Liver (tissue), 3 donors: ENCODE data around the gene RBM15.

ENCODE experiments used
- GABPA ChIP-seq, 2 donors: IDR thresholded peaks in 1 of 2; conservative IDR thresholded peaks in 1 of 2; 2 replicates each; pipeline ENCODE4 v1.6.1; 2016; ENCODE audit warnings: antibody characterized with exemption in 2 of 2, mild to moderate bottlenecking in 1 of 2, moderate library complexity in 1 of 2
- HNF4G ChIP-seq: IDR thresholded peaks from 2 replicates; pipeline ENCODE4 v1.6.1; 2016; ENCODE audit warnings: antibody characterized with exemption
- JUND ChIP-seq, 2 donors: IDR thresholded peaks; 2 replicates each; pipeline ENCODE4 v1.6.1; 2016; ENCODE audit warnings: antibody characterized with exemption in 2 of 2
- RAD21 ChIP-seq, 2 donors: IDR thresholded peaks; 2 replicates each; pipeline ENCODE4 v1.6.1; 2016; ENCODE audit warnings: antibody characterized with exemption in 2 of 2, mild to moderate bottlenecking in 2 of 2
- RXRA ChIP-seq, 2 donors: IDR thresholded peaks; 2 replicates each; pipeline ENCODE4 v1.6.1; 2017 to 2018; ENCODE audit warnings: antibody characterized with exemption in 2 of 2, mild to moderate bottlenecking in 1 of 2
- SP1 ChIP-seq: IDR thresholded peaks from 2 replicates; pipeline ENCODE4 v1.6.1; 2018; ENCODE audit warnings: antibody characterized with exemption, mild to moderate bottlenecking
- TAF1 ChIP-seq: conservative IDR thresholded peaks from 2 replicates; pipeline ENCODE4 v1.6.1; 2016; ENCODE audit warnings: antibody characterized with exemption, mild to moderate bottlenecking
- YY1 ChIP-seq: IDR thresholded peaks from 2 replicates; pipeline ENCODE4 v1.6.1; 2016; ENCODE audit warnings: antibody characterized with exemption, mild to moderate bottlenecking
- TF ChIP-seq, protein P1 (sequence below): fragments of 150-350 bp; IDR thresholded peaks from 2 replicates; pipeline ENCODE4 v1.5.1; 2017; ENCODE audit warnings: improper control_type of control experiment, low read depth, low read length; ENCODE audit not compliant: missing input control
- TF ChIP-seq, protein P2 (sequence below): IDR thresholded peaks from 2 replicates; pipeline ENCODE4 v1.6.1; 2016; ENCODE audit warnings: antibody characterized with exemption, mild to moderate bottlenecking
- TF ChIP-seq, protein P3 (sequence below): IDR thresholded peaks from 2 replicates; pipeline ENCODE4 v1.6.1; 2016; ENCODE audit warnings: antibody characterized with exemption
- donor health status: healthy.
- donor health status: healthy.

DNA sequence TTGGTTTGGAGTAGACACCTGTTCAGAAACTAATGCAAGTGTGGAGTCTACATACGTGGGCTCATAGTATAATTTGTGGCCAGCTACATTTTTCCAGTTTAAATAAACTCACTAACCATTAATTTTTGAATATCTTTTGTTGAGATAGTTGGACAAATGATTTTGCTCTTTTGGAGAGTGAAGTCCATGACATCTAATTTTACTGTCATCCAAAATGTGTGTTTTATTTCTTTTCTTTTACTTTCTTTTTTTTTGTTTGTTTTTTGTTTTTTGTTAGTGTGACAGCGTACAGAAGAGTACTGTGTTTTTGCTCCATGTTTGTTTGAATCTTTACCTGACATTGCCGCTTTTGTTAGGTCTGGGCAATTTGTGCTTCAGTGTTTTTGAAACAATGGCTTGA is 5.0 kb downstream of the RBM15 start:
- TF ChIP-seq TAF1, result no peak
- no peak for TF ChIP-seq JUND (IDR thresholded peaks at IDR 0.05)
- no peak for TF ChIP-seq RAD21 (IDR thresholded peaks at IDR 0.05)
- no peak for TF ChIP-seq SP1
- TF ChIP-seq, protein P1, sequence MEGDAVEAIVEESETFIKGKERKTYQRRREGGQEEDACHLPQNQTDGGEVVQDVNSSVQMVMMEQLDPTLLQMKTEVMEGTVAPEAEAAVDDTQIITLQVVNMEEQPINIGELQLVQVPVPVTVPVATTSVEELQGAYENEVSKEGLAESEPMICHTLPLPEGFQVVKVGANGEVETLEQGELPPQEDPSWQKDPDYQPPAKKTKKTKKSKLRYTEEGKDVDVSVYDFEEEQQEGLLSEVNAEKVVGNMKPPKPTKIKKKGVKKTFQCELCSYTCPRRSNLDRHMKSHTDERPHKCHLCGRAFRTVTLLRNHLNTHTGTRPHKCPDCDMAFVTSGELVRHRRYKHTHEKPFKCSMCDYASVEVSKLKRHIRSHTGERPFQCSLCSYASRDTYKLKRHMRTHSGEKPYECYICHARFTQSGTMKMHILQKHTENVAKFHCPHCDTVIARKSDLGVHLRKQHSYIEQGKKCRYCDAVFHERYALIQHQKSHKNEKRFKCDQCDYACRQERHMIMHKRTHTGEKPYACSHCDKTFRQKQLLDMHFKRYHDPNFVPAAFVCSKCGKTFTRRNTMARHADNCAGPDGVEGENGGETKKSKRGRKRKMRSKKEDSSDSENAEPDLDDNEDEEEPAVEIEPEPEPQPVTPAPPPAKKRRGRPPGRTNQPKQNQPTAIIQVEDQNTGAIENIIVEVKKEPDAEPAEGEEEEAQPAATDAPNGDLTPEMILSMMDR, result no peak
- TF ChIP-seq, protein P2, sequence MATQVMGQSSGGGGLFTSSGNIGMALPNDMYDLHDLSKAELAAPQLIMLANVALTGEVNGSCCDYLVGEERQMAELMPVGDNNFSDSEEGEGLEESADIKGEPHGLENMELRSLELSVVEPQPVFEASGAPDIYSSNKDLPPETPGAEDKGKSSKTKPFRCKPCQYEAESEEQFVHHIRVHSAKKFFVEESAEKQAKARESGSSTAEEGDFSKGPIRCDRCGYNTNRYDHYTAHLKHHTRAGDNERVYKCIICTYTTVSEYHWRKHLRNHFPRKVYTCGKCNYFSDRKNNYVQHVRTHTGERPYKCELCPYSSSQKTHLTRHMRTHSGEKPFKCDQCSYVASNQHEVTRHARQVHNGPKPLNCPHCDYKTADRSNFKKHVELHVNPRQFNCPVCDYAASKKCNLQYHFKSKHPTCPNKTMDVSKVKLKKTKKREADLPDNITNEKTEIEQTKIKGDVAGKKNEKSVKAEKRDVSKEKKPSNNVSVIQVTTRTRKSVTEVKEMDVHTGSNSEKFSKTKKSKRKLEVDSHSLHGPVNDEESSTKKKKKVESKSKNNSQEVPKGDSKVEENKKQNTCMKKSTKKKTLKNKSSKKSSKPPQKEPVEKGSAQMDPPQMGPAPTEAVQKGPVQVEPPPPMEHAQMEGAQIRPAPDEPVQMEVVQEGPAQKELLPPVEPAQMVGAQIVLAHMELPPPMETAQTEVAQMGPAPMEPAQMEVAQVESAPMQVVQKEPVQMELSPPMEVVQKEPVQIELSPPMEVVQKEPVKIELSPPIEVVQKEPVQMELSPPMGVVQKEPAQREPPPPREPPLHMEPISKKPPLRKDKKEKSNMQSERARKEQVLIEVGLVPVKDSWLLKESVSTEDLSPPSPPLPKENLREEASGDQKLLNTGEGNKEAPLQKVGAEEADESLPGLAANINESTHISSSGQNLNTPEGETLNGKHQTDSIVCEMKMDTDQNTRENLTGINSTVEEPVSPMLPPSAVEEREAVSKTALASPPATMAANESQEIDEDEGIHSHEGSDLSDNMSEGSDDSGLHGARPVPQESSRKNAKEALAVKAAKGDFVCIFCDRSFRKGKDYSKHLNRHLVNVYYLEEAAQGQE, result no peak
- TF ChIP-seq RXRA (IDR thresholded peaks at IDR 0.05), result no peak
- TF ChIP-seq GABPA (IDR thresholded peaks at IDR 0.05 in 1 of 2, conservative IDR thresholded peaks at IDR 0.05 in 1 of 2), result no peak
- TF ChIP-seq, protein P3, sequence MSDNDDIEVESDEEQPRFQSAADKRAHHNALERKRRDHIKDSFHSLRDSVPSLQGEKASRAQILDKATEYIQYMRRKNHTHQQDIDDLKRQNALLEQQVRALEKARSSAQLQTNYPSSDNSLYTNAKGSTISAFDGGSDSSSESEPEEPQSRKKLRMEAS, result no peak
- no peak for TF ChIP-seq YY1
- no peak for TF ChIP-seq HNF4G
